Fibroblast of gingiva (primary cell): ENCODE measurements around the gene TFEB.

ENCODE experiments used
- DNase-seq: peaks from one replicate; pipeline ENCODE4 v3.0.0-alpha.2; 2011; ENCODE audit warnings: low read depth

TFEB gene

DNA sequence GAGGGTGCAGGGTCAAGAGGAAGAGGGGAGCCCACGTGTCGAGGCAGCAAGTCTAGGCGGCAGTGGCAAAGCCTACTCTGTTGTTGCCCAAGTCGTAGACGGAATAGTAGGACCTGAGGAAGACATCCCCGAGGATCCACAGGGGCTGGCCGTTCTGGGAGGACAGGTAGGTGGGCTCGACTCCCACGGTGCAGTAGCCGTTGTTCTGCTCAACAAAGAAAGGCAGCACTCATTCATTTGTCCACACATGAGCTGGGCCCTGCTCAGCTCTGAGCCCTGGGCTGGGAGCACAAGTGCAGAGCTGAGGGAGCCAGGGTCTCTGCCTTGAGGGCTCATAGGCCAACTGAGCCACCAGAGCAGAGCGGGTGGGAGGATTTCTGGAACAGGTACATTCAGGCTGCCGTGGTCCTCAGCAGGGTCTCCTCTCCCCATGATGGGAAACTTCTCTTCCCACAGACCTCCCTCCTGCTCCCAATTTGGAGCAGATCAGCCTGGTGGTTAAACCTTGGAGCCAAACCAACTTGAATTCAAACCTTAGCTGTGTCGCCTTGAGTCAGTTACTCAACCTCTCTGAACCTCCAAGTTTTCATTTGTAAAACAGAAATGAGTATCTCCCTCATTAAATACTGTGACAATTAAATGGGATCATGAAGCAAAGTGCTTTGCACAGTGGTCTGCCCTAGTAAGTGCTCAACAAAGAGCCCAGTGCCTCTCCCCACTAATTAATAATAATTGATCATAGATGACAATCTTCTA lies 1.6 kb upstream of the TFEB start:
- no peak for DNase-seq

- DNase-seq, result no peak
Observed at GRCh38 chr6:41736186-41736733, 852 bp upstream of the TFEB start.

DNA sequence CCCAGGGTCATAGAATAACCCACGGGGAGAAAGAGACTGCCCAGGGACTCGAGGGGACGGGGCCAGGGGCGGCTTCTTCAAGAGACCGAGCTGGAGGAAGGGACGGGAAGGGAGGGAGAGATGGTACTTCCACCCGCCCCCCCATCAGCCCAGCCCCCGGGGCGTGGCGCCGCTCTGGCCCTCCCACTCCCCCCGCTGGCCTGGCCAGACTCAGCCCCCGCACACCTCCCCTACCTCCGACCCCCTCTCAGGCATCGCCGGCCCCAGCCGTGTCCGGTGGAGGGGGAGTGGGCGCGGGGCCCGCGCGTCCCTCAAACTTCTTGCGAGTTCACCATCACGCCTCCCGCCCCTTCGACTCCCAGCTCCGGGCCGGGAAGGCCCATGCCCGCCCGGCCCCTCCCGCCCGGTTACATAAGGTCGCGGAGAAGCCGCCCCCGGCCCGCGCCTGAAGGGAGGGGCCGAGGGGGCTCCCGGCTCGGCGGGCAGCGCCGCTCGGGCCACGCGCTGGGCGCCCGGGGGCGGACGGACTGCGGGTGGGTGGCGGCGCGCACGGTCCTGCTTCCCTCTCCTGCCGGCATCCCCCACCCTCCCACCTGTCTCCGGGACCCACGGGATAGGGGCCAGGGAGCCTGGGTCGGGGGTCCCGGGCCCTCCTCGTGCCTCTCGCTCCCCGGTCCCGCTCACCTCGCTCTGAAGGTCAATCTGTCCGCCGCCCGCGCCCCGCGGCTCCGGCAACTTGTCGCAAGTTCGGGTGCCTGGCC lies 562 bp downstream of the TFEB start:
- DNase-seq, result peak; percentile 76

- DNase-seq, result peak; percentile 74
Observed at GRCh38 chr6:41733707-41734665, 1.4 kb downstream of the TFEB start.

GRCh38 chr6:41733360-41733706 lies 2.1 kb downstream of the TFEB start:
- no peak for DNase-seq

- no peak for DNase-seq
Observed at GRCh38 chr6:41732591-41733359, 2.6 kb downstream of the TFEB start.

GRCh38 chr6:41732149-41732548 lies 3.3 kb downstream of the TFEB start:
- DNase-seq, result no peak

- DNase-seq, result no peak
Observed at GRCh38 chr6:41731561-41732086, 3.8 kb downstream of the TFEB start.

GRCh38 chr6:41730531-41731436 lies 4.6 kb downstream of the TFEB start:
- DNase-seq, result peak; percentile 21

- DNase-seq, result no peak
Observed at GRCh38 chr6:41729624-41730023, 5.8 kb downstream of the TFEB start.

DNA sequence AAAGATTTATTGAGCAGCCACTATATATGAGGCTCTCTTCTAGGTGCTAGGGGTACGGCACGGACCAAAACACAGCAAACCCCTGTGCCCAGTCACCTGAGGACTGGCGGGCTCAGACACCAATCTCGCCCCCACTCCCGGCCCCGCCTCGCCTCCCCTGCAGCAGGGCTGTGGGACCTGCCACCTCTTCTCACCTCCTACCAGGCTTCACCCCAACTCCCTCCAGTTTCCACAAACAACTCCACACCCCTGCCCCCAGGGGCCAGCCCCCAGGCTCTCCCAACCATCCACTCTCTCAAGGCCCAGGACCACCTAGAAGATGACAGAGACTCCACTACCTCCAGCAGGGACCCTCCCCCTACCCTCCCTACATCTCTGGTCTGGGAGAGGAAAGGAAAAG lies 6.5 kb downstream of the TFEB start:
- DNase-seq, result no peak

GRCh38 chr6:41728073-41728936 lies 7.1 kb downstream of the TFEB start:
- no peak for DNase-seq

- no peak for DNase-seq
Observed at GRCh38 chr6:41727705-41728072, 7.7 kb downstream of the TFEB start.

GRCh38 chr6:41726876-41727275 lies 8.5 kb downstream of the TFEB start:
- DNase-seq, result no peak

DNA sequence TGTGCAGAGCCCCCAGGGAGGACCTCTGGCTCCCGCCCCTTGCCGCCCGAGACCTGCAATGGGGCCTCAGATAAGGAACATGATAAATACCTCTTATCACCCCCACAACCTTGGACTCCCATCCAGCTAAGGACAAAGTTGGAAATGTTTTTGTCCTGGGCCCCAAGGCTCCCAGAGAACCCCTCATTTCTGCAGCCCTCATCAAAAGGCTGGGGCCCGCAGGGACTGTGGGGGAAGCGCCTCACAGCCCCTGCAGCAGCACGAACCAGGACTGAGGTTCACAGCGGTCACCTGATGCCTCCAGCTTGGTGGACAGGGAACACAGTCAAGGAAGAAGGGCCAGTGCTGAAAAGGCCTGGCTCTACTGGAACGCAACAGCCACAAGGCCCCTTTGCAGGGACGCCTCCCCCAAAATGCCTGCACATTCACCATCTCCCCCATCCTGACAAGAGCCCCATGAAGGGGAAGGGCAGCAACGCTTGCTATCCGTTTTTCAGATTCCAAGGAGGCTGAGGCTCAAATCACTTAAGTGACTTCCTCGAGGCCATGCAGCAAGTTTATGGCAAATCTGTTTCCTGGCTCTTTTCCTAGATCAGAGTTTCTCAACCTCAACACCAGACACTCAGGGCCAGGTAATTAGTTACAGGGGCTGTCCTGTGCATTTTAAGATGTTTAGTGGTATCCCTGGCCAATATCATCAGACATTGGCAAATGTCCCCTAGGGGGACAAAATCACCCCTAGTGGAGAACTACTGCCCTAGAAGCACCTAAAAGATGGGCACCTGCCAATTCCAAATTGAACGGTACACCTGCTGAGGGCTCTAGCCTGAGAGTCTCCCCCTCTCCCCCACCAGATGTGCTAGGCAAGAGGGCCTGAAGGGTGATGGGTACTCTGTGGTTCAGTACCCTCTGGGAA lies 10.6 kb downstream of the TFEB start:
- peak; percentile 37 for DNase-seq

DNA sequence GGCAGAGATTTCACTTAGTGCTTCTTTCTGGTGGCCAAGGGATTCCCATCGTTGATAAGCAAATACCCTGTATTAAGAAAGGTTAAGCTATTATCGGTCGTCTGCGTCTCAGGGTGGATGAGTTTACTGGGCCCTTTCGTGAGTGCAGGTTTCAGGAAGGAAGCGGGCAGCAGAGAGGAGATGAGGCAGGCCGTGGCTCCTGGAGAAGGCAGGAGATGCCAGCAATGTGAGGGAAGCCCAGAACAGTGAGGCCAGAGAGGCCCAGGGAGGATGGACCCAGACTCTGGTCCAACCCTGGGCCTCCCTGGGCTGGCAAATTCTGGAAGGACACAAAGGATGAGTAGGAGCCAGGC lies 11.2 kb downstream of the TFEB start:
- no peak for DNase-seq

DNA sequence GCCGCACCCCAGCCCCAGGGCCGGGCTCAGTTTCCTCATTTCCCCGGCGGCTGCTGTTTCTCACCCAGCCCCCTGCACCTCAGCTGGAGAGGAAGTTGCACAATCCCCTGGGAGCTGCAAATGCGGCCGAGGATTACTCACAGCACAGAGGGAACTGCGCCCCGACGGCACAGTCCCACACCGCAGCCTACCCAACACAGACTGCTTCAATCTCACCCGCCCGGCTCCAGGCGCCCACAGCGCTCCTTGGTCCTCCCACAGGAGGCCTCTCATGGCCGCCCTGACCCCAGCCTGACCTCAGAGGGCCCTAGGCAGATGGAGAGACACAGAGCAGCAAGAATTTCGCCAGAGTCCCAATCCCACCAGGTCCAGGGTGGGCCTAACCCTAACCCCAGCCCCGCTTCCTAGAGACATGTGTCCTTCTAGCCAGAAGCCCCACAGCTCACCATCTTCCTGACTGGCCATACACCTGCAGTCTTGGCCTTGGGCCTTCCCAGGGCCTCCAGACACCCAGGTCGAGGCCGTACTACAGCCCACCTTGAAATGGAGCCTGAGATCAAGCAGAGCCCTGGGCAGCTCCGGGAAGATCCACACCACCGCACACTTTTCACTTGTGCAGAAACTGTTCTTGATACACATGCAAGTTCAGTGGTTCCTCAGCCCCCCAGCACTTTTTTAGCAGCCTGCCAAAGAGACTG lies 11.7 kb downstream of the TFEB start:
- DNase-seq, result peak; percentile 87
